Ishikawa (cell line): Measurements from ENCODE around the gene OGT.

Source experiments
- CEBPB ChIP-seq: IDR thresholded peaks from 2 replicates; pipeline ENCODE4 v1.6.1; 2012
- CREB1 ChIP-seq: IDR thresholded peaks from 2 replicates; pipeline ENCODE4 v1.6.1; 2012; ENCODE audit warnings: low read depth
- EGR1 ChIP-seq: IDR thresholded peaks from 2 replicates; pipeline ENCODE4 v1.6.1; 2012
- EP300 ChIP-seq: IDR thresholded peaks from 2 replicates; pipeline ENCODE4 v1.6.1; 2012; ENCODE audit warnings: borderline replicate concordance
- FOXM1 ChIP-seq: IDR thresholded peaks from 2 replicates; pipeline ENCODE4 v1.6.1; 2012; ENCODE audit warnings: low read depth, borderline replicate concordance
- NFIC ChIP-seq: IDR thresholded peaks from 2 replicates; pipeline ENCODE4 v1.6.1; 2012
- RAD21 ChIP-seq: IDR thresholded peaks from 2 replicates; pipeline ENCODE4 v1.6.1; 2012; ENCODE audit warnings: low read depth
- TAF1 ChIP-seq: IDR thresholded peaks from 2 replicates; pipeline ENCODE4 v1.6.1; 2012; ENCODE audit warnings: low read depth, mild to moderate bottlenecking
- TCF12 ChIP-seq: IDR thresholded peaks from 2 replicates; pipeline ENCODE4 v1.6.1; 2012; ENCODE audit warnings: low read depth
- TEAD4 ChIP-seq: IDR thresholded peaks from 2 replicates; pipeline ENCODE4 v1.6.1; 2012
- YY1 ChIP-seq: IDR thresholded peaks from 2 replicates; pipeline ENCODE4 v1.6.1; 2012; ENCODE audit warnings: low read depth
- ZBTB7A ChIP-seq: IDR thresholded peaks from 2 replicates; pipeline ENCODE4 v1.6.1; 2012; ENCODE audit warnings: low read depth
- TF ChIP-seq, protein P1 (sequence below): IDR thresholded peaks from 2 replicates; pipeline ENCODE4 v1.6.1; 2012
- TF ChIP-seq, protein P2 (sequence below): IDR thresholded peaks from 2 replicates; pipeline ENCODE4 v1.6.1; 2012; ENCODE audit warnings: low read depth, mild to moderate bottlenecking
- TF ChIP-seq, protein P3 (sequence below): IDR thresholded peaks from 2 replicates; pipeline ENCODE4 v1.6.1; 2012

OGT gene

DNA sequence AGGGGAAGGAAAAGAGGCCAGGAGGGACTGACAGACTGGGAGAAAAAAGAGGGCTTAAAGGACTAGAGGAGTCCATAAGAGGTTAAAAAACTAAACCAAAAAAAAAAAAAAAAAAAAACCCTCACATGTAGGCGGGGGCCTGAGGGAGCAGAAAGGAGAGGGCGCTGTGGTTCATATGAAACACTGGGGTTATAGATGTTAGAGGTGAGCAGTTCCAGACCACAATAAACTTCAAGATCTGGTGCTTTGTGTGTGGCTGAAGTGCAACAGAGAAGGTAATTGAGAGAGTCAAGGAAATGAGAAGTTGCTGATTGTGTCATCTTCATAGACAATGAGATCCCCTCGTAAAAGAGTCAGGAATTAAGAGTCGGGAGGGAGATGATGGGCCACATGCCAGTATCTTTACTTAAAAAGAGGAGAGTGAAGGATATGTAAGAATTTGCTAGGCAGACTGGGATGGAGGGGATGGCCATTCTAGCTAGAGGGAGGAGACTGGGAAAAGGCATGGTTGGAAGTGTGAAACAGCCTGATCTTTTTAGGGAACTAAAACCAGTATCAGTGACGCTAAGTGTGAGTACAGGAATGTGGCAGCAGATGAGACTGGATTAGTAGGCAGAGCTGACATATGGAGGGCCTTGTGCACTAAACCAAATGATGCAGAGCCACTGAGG is 18.4 kb upstream of the OGT start:
- TF ChIP-seq YY1 (no peak), TCF12 (no peak), FOXM1 (no peak), CEBPB (no peak), RAD21 (no peak), ZBTB7A (no peak)
- TF ChIP-seq, protein P1, sequence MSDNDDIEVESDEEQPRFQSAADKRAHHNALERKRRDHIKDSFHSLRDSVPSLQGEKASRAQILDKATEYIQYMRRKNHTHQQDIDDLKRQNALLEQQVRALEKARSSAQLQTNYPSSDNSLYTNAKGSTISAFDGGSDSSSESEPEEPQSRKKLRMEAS = no peak
- TF ChIP-seq, protein P2, sequence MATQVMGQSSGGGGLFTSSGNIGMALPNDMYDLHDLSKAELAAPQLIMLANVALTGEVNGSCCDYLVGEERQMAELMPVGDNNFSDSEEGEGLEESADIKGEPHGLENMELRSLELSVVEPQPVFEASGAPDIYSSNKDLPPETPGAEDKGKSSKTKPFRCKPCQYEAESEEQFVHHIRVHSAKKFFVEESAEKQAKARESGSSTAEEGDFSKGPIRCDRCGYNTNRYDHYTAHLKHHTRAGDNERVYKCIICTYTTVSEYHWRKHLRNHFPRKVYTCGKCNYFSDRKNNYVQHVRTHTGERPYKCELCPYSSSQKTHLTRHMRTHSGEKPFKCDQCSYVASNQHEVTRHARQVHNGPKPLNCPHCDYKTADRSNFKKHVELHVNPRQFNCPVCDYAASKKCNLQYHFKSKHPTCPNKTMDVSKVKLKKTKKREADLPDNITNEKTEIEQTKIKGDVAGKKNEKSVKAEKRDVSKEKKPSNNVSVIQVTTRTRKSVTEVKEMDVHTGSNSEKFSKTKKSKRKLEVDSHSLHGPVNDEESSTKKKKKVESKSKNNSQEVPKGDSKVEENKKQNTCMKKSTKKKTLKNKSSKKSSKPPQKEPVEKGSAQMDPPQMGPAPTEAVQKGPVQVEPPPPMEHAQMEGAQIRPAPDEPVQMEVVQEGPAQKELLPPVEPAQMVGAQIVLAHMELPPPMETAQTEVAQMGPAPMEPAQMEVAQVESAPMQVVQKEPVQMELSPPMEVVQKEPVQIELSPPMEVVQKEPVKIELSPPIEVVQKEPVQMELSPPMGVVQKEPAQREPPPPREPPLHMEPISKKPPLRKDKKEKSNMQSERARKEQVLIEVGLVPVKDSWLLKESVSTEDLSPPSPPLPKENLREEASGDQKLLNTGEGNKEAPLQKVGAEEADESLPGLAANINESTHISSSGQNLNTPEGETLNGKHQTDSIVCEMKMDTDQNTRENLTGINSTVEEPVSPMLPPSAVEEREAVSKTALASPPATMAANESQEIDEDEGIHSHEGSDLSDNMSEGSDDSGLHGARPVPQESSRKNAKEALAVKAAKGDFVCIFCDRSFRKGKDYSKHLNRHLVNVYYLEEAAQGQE = no peak

DNA sequence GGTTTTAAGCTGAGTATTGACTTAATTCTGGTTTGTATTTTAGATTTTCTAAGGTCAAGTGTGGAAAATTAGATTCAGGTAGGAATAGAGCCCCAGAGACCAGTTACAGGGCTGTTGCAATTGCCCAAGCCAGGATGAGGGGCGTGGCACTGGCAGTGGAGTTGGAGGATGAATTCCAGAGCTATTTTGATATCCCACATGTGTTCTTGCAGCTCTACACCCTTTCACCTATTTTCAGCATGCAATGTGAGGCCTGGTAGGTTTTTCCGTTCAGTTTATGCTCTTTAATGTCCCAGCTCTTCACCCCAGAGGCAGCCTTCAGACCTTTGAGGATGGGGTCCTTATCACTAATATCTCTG is 17.9 kb upstream of the OGT start:
- TF ChIP-seq TCF12 (no peak), TEAD4 (no peak), YY1 (no peak), EP300 (no peak), RAD21 (no peak), EGR1 (no peak), ZBTB7A (no peak), NFIC (no peak), TAF1 (no peak), CREB1 (no peak), FOXM1 (no peak)
- TF ChIP-seq, protein P2 = no peak

DNA sequence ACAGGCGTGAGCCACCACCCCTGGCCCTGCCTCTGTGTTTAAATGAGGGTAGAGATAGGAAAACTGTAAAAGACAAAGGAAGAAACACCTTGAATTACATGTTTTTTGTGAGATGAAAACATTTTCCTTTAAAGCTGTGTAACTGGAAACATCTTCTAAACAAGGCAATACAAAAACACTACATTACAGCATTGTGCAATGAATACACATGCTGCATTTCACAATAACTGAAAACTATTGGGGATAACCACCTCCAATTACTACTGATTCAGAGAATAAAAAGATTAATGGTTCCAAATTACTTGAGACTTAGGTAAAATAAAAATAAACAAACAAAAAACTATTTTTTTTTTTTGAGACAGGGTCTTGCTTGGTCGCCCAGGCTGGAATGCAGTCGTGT is 7.6 kb upstream of the OGT start:
- no peak for TF ChIP-seq FOXM1
- TF ChIP-seq, protein P2 = no peak

DNA sequence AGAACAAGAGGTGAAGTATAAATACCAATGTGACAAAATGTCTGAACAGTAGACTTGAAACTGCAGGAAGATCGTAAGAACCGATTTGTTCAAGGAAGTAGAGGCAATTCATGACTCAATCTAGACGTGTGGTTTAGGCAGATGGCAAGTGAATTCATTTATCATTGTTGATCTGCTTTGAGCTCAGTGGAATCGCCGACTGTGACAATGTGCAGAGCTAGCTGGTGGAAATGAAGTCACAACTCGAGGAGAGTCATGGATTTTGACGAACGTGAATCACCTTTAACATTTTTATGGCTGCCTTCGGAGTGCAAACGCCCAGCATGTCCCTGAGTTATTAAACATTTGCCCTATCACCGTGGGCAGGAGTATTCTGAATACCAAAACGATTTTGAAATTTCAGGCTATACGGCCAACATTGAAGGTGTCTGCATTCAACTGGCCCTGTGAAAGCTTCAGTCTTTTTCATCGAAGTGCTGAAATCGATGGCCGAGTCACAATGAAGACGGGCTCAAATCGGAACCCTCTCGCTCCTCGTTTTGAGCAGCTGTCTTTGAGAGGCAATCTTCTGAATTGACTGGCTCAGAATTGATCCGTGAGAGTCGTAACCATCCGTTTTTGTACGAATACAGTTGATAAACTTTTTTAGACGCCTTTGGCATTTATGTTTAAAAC is 689 bp upstream of the OGT start:
- no peak for TF ChIP-seq EGR1
- TF ChIP-seq EP300 = no peak
- no peak for TF ChIP-seq RAD21
- no peak for TF ChIP-seq TCF12
- no peak for TF ChIP-seq YY1
- no peak for TF ChIP-seq TAF1
- TF ChIP-seq, protein P2 = no peak
- TF ChIP-seq, protein P3, sequence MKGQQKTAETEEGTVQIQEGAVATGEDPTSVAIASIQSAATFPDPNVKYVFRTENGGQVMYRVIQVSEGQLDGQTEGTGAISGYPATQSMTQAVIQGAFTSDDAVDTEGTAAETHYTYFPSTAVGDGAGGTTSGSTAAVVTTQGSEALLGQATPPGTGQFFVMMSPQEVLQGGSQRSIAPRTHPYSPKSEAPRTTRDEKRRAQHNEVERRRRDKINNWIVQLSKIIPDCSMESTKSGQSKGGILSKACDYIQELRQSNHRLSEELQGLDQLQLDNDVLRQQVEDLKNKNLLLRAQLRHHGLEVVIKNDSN = no peak
- TF ChIP-seq, protein P1 = no peak
- no peak for TF ChIP-seq CREB1
- no peak for TF ChIP-seq FOXM1
